HG02943 (cell line): ENCODE measurements around the gene TDRD9.
"Not testable (repeated sequence)": the region's sequence is repeated elsewhere in the genome, so short reads cannot be mapped to it uniquely, and the experiment has no call there.

ENCODE experiments used
- ATAC-seq: cut with Tn5 transposase; IDR thresholded peaks from one replicate; pipeline ENCODE4 v1.9.1; 2021; ENCODE audit warnings: mild to moderate bottlenecking, low read depth, moderate library complexity; ENCODE audit not compliant: unreplicated experiment

The TDRD9 gene

DNA sequence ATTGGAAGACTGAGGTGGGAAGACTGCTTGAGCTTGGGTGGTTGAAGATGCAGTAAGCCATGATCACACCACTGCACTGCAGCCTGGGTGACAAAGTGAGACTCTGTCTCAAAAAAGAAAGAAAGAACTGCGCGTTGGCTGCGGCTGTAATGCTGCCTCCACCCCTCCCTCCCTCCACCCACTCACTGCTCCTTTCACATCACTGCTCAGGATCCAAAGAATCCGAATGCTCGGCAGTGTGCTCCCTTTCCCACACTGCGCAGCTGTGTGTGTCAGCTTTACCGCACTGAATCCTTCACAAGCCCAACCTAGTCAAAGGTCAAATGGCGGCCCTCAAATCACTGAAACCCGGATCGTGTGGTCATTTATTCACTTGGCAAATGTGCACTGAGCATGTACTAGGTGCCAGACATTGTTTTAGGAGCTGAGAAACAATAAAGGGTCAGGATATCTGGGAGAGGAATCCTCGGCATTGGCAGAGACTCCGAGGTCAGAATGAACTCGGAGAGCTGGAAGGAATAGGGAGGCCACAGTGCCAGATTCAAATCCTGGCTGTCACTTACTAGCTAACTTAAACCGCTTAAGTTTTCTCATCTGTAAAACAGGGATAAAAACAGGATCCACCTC, 11.5 kb upstream of the TDRD9 start:
- no peak for ATAC-seq

DNA sequence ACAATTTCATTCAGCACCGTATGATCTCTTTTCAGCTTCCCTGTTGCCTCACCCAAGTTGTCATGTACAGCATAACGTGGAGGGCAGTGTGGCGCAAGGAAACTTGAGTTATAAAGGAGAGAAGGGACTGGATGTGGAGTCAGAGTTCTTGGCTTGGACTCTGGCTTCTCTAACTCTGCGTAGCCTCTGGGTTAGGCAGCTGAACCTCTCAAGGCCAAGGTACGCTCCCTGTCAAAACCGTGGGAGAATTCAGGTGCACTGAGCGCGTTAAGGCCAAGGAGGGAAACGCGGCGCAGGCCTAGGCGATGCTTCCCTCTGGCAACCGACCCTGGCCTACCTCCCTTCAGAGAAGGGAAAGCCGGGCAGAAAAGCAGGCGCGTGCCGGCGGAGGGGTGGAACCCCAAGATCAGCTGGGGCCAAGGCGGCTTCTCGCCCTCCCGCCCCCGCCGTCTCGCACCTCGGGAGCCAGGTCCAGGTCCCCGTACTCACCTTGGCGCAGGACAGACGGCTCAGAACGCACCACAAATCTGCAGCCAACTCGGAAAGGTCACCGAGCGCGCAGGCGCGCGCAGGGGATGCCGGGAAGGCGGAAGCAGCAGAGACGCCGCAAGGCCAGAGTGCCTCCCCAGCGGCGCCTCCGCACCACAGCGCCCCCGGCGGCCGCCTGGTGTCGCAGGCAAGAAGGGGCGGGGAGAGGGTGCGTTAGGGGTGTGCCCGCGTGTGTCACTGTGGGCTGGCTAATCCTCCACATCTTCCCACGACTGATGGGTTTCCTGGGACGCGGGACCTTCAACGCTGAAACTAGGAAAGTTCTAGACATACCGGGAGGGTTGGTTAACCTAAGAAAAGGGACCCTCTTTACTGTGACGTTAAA, 7.0 kb upstream of the TDRD9 start:
- peak; percentile 99 for ATAC-seq

DNA sequence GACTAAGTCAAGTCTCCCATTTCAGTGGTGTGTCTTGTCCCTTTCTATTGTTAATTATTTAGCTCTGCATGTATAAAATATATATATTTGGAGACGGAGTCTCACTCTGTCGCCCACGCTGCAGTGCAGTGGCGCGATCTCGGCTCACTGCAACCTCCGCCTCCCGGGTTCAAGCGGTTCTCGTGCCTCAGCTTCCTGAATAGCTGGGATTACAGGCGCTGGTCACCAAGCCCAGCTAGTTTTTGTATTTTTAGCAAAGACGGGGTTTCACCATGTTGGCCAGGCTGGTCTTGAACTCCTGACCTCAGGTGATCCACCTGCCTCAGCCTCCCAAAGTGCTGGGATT, 6.4 kb upstream of the TDRD9 start:
- not testable (repeated sequence) for ATAC-seq

DNA sequence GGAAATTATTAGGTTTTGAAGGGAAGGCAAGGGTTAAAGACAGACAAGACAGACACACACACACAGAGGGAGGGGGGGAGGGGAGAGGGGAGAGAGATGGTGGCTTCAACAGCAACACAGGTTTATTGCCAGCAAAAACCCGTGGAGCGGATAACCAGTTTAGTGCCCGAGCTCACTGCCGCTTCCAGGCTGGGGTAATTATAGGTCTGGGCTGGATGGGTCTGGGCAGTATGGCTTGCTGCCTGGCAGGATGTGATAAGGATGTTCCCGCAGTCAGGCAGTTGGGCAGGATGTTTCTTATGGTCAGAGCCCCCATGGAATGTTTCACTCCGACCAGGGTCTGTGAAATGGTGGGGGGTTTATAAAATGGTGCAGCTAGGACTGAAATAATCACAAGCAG, 4.4 kb upstream of the TDRD9 start:
- no peak for ATAC-seq

DNA sequence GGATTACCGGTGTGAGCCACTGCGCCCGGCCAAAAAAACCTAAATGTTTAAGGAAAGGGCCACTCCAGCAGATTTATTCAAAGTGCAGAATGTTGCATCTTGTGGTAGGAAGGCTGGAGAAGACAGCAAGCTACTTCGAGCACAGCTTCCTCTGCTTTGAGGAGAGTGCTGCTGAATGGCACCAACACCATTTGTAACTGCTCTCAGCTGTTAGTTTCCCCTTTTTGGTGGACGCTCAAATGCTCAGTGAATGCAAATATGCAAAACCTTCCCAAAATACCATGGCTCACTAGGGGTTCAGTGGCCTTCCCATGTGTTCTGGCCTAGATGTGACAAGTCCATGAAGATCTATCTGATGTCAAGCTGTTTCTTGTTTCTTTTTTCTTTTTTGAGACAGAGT, 2.9 kb upstream of the TDRD9 start:
- ATAC-seq, result no peak

DNA sequence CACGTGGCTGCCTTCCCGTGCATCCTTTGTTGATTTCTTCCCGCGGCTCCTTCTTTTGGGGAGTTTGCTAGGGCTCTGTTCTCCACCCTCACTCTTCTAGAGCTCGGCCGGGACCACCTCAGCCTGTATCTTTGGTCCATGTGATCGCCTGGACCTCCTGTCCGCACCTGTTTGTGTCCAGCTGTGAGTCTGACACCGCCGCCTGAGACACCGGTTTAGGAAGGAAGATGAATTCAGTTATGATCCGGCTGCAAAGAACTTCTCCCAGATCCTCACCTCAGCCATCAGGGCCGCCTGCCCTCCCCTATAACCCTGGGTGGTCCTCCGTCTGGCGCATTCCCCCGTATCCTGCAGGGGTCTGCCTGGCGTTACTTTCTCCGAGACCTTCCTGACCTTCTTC, 690 bp upstream of the TDRD9 start:
- ATAC-seq, result no peak

DNA sequence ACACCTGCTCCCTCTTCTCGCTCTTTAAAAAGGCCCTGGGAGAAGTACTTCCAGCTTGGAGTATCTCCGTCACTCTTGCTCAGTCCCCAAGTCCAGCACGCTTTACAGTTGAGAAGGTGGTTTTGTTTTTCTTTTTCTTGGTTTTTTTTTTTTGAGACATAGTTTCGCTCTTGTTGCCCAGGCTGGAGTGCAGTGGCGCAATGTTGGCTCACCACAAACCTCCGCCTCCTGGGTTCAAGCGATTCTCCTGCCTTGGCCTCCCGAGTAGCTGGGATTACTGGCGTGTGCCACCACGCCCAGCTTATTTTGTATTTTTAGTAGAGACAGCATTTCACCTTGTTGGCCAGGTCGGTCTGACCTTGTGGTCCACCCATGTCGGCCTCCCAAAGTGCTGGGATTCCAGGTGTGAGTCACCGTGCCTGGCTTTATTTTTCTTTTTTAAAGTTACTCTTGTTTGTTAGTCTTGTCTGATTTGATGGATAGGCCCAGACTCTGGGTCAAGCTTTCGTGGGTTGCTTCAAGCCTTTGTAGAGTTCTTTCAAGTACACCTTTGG, 1.9 kb downstream of the TDRD9 start:
- ATAC-seq, result no peak

DNA sequence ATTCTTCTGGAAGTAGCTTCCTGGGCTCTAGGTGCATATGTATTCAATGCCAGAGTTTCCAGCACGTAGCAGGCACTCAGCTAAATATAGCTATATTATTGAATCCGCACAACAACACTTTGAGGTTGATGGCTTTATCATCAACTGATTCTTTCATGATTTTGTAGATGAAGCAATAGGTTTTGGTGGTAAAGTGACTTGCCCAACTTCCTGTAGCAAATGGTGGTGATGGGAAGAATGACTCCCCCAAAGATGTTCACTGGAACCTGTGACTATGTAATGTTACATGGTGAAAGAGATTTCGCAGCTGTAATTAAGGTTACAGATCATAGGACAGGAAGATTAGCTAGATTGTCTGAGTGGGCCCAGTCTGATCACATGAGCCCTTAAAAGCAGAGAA, 3.2 kb downstream of the TDRD9 start:
- no peak for ATAC-seq

DNA sequence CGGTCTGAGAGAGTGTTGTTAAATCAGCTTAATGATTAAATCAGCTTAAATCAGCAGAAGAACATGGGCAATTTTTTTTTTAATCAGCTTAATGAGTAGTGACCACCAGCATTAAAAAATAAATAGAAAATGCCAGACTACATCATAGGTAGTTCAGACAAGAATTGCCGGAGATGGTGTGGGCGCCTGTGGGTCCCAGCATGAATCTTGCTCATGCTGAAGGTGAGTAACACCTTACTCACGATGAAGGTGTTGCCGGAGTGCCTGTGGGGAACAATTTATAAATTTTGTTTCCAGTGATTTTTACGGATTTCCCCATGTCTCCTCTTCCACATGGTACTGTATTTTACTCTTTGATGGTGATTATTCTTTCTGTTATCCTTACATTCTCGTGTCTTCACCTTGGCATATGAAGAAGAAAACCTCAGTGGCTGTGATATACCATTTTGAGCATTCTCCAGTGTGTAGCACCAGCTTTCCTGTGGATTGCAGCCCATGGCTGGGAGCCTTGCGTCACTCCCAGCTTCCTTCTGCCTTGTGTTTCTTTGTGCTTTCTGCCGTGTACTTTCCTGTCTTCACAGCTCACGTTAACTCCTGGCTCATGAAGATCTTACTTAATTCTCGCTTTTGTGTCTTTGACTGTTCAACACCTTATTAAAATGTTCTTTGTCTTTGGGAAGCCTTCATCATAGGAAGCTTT, 4.7 kb downstream of the TDRD9 start:
- no peak for ATAC-seq

DNA sequence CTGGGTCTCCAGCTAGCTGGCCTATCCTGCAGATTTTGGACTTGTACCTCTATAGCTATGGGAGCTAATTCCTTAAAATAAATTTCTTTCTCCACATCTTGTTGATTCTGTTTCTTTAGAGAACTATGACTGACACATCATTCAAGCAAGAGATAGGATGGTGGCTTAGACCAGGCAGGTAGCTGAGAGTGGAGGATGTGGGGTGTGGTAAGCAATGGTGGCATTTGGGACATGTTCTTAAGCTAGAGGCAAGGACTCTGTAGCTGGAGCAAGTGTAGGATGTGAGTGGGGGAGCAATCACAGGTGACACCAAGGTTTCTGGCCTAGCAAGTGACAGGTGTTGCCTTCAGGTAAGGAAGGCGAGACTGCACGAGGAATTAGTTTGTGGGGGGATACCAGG, 6.8 kb downstream of the TDRD9 start:
- no peak for ATAC-seq

DNA sequence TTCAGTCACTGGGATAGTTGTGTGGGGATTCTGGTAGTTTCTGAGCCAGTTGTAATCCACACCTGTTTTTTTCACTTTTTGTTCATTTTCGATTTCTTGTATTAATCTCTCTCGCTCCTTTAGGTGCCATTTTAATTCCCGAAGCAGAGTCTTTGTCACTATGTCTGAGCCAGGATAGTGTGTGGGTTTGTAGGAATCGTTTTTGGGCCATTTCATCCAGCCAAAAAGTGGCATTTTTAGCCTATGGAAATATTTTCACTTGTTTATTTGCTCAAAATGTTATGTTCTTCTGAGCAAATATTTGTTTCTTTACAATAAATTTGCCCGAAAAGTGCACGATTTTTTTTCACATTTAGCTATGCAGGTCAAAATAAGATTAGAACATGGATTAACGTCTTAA, 13.2 kb downstream of the TDRD9 start:
- no peak for ATAC-seq

DNA sequence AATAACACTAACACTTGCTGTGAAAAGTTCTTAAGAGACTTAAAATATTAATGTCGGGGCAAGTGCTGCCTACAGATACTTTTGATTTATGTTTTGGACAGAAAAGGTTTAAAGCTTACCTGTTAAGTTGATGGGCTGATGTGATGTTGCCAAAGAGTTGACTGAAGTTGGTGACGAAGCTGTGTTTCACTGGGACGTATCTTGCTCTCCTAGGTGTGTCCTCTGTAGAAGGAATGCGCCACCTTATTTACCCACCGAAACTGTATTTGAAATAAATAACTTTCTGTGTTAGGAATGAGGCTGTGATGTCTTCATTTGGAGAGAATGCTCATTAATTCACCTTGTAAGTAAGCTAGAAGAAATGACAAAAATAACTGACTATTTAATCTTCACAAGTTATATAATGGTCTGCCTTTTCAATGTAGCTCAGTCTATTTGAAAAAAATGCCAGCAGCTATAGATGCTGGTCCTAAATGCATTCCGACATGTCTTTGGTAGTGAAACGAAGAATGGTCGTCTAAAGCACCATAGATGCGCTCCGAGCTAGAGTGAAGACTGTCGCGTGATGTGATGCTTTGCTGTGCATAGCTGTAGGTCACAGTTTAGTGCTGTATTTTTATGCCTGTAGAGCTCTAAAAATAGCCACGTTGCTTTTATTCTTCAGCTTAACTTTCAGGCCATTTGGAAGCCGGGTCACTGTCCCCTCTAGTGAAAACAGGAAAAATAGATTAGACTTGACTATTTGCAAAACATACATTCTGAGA, 13.9 kb downstream of the TDRD9 start, which contains the start of gene RD3L:
Gene RD3L (minus strand): TSS at position 557 of the 764 bp plus-strand sequence. CDS start 834 bp downstream, outside the sequence.
- no peak for ATAC-seq

DNA sequence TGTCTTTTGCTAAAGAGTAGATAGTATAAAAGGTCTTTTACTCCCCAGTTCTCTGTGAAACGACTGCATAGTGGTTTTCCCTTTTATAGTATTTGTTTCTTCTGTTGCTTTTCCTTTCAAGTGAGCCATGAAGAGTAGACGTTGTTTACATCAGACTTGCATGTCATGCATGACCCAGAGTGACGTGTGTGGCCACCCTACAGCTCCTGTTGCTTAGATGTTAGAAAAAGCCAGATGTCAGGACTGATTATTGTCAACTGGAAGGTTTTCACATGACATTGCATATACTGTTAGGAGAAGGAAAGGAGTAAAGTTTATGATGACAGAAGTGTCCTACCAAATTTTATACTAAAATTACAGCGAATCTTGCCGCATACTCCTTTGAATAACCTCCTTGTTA, 15.4 kb downstream of the TDRD9 start:
- ATAC-seq, result no peak

DNA sequence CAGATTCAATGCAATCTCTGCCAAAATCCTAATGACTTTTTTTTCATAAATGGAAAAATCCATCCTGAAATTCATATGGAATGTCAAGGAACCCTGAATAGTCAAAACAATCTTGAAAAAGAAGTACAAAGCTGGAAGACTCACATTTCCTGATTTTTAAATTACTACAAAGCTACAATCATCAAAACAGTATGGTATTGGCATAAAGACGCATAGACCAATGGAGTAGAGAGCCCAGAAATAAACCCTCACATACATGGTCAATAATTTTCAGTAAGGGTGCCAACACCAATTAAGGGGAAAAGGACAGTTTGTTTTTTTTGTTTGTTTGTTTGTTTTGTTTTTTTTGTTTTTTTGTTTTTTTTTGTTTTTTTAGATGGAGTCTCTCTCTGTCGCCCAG, 18.7 kb downstream of the TDRD9 start:
- ATAC-seq, result no peak

DNA sequence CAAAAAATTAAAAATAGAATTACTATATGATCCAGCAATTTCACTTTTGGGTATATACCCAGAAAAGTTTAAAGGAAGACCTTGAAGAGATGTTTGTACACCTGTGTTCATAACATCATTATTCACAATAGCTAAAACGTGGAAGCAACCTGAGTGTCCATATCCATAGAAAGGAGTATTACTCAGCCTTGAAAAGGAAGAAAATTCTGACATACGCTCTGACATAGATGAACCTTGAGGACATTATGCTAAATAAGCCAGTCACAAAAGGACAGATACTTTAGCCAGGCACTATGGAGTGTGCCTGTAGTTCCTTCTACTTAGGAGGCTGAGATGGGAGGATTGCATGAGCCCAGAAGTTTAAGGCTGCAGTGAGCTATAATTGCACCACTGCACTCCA, 20.2 kb downstream of the TDRD9 start:
- no peak for ATAC-seq

DNA sequence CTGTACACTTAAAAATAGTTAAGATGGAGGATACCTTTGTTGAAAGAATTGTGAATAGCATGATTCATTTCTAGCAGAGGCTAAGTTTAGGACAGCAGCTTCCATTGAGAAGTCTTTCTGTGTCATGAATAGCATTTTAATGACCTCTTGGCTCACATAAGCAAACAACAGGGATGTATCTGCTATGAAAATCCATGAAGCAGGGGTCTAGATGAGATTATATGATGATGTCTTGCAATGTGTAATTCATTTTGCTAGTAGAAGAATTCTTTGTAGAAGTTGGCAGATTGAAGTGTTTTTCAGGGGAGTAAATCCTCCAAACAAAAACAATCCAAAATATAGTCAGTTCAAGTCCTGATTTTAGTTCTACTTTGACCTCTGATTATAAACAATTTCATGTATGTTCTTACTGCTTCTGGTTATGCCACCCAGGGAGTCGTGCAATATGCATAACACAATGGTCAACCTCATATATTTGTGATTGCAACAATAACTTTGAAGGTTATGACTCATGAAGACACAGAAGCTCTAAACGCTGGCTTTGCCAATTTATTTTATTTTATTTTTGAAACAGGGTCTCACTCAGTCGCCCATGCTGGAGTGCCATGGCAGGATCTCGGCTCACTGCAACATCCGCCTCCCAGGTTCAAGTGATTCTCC, 21.0 kb downstream of the TDRD9 start:
- no peak for ATAC-seq

DNA sequence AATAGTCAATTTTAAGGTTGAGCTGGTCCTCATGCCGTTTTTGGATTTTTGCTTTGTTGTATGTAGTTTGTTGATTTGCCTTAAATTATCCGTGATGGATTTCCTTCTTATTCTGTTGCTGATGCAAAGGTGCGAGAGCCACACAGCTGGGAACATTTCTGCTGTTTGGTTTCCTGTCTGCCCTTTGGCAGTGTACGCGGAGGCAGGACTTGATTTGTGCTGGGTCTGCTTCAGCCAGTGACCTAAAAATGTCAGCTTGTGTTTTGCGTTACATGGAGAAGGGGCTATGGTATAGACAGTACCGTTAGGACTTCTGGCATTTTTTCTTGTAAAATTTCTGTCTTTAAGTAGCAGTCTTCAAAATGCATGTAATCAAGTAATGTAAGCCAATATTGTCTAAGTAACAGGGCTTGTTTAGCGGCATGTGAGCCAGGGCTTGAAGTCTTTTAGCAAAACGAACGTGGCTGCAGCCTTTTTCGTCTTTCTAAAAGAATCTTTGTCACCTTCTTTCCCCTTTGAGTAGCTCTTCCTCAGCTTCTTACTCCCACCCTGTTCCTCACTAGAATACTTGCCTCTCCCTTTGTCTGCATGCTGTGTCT, 32.3 kb downstream of the TDRD9 start:
- ATAC-seq, result no peak

DNA sequence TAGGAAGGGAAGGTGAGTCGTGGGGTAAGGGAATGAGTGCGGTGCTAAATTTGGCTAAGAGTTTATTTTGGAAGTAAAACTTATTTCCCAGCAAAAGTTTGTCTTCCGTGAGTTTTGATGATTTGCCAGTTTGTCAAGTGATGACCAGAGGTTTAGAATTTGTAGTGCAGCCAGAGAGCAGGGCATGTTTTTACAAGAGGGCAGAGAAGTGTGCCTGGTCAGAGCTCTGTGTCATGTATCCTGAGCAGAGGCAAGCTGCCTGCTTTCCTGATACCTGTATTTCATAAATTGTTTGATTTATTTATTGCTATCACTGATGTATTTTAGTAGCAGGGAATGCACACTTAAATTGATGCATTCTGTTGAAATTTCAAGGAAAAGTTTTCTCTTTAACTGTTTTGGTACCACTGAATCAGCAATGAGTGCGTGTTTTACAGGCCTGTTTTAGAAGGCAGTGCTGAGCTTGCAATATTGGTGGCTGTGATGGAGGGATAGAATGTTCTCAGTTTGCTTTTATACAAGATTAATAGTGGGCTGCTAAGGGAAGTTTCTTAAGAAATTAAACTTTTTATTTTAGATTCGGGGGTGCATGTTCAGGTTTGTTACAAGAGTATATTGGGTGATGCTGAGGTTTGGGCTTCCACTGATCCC, 33.8 kb downstream of the TDRD9 start:
- no peak for ATAC-seq

DNA sequence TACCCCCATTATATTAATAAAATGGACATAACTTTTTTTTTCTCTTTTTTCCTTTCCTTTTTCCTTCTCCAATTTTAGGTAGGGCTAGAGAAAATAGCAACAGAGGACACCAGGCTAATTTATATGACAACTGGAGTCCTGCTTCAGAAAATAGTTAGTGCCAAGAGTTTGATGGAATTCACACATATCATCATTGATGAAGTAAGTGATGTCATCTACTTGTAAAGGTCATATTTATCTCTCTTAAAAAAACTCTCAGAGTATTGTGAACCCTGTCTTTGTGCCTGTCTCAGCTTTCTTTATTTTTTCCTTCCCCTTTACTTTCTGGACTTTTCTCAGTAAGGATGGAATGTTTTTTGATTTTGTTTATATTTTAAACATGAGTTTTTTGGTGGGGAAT, 38.4 kb downstream of the TDRD9 start:
- ATAC-seq, result no peak
